ENCODE measurements around the gene HECW1. TPM values are rescaled to one million over a fixed set of nuclear protein-coding genes. Genes with fewer than 3 reads are reported as not detected.

Gene HECW1
- total and polyA plus RNA-seq, 2 of the 13 experiments (the other 11 are each of a cell fraction or from before 2014, with no cell fraction given), result not detected

DNA sequence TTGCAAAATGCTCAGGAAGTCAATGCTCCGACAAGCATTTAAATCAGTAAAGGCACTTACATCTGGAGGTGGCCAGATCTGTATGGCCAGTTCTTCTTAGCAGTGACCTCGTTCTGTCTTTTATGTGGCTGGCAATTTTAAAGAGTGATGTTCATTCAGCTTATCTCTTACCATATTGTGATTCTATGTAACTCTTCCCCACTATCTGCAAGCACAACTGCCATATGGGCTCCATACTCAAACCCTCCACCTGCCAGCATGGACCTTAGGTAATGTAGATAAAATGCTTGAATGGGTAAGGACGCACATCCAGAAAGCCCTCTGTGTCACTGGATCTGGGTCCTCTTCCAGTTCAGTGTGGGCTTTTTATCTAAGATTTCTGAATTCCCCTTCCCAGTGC lies 428.0 kb downstream of the HECW1 start:
- Histone ChIP-seq H3K27ac (ENCODE audit: extremely low read length, insufficient read depth, low read length) (no peak overlapping the region), H3K4me1 (ENCODE audit: insufficient read depth, low read length) (no peaks in the 10 kb centered on the region), H3K27me3 (ENCODE audit: control insufficient read depth in 1 of 2, insufficient read depth in 2 of 2, low read length in 2 of 2) (peaks cover 0 to 3% of the 10 kb centered on the region in 2 experiments; a peak in 2 of 5 replicates), H3K36me3 (replicated peaks in 1 of 2; ENCODE audit: control insufficient read depth in 1 of 2, insufficient read depth in 2 of 2, low read length in 2 of 2) (no peaks in the 10 kb centered on the region), H3K4me3 (replicated peaks in 1 of 3; ENCODE audit: insufficient read depth in 1 of 3, low read depth in 2 of 3, low read length in 3 of 3) (no peak overlapping the region), H3K79me2 (ENCODE audit: insufficient read depth, low read length) (no peaks in the 10 kb centered on the region), H3K9me3 (ENCODE audit: low read length) (no peaks in the 10 kb centered on the region), H2AFZ (ENCODE audit: low read length) (no peak overlapping the region), H3K9ac (ENCODE audit: insufficient read depth, low read depth, low read length) (no peak overlapping the region), H3K4me2 (ENCODE audit: low read depth, low read length) (no peak overlapping the region), H4K20me1 (ENCODE audit: insufficient read depth, low read length) (no peaks in the 10 kb centered on the region)
- in situ Hi-C loops (cut with HindIII; ENCODE audit: extremely low pct_ligation_motif_present, low pct_unique_long_range_greater_than_20kb), result no loop called here
- POLR2A ChIA-PET, result no interaction called here
- no peak for DNase-seq (ENCODE audit: low spot score)
- BruUV-seq (replicated peaks), result no TSS peak
- CTCF ChIA-PET (ENCODE audit: low intra/inter-chr PET ratio, low total read pairs), result no interaction called here
- no peak for TF ChIP-seq PHF20 (CRISPR knock-in tag; IDR thresholded peaks at IDR 0.05)
- TF ChIP-seq ARNTL (CRISPR knock-in tag; IDR thresholded peaks at IDR 0.05), result no peak
- TF ChIP-seq KLF11 (CRISPR knock-in tag; IDR thresholded peaks at IDR 0.05), result no peak
- no peak for TF ChIP-seq ISX (CRISPR knock-in tag; conservative IDR thresholded peaks at IDR 0.05)
- no peak for TF ChIP-seq JUND (CRISPR knock-in tag; IDR thresholded peaks at IDR 0.05)
- TF ChIP-seq, protein P1, sequence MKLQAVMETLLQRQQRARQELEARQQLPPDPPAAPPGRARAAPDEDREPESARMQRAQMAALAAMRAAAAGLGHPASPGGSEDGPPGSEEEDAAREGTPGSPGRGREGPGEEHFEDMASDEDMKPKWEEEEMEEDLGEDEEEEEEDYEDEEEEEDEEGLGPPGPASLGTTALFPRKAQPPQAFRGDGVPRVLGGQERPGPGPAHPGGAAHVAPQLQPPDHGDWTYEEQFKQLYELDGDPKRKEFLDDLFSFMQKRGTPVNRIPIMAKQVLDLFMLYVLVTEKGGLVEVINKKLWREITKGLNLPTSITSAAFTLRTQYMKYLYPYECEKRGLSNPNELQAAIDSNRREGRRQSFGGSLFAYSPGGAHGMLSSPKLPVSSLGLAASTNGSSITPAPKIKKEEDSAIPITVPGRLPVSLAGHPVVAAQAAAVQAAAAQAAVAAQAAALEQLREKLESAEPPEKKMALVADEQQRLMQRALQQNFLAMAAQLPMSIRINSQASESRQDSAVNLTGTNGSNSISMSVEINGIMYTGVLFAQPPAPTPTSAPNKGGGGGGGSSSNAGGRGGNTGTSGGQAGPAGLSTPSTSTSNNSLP (IDR thresholded peaks at IDR 0.05; ENCODE audit: low read depth, low read length), result no peak
- TF ChIP-seq MNT (IDR thresholded peaks at IDR 0.05), result no peak
- TF ChIP-seq RBM22 (optimal IDR thresholded peaks at IDR 0.05; ENCODE audit: low read length), result no peak
- TF ChIP-seq RBM39 (IDR thresholded peaks at IDR 0.05; ENCODE audit: low read depth, low read length, poor library complexity, severe bottlenecking), result no peak
- TF ChIP-seq ZNF205 (CRISPR knock-in tag; IDR thresholded peaks at IDR 0.05), result no peak
- TF ChIP-seq SNRNP70 (IDR thresholded peaks at IDR 0.05; ENCODE audit: low read depth, low read length), result no peak
- no peak for TF ChIP-seq ZNF577 (CRISPR knock-in tag; IDR thresholded peaks at IDR 0.05; ENCODE audit: borderline replicate concordance, low read depth)
- TF ChIP-seq ZNF235 (CRISPR knock-in tag; IDR thresholded peaks at IDR 0.05; ENCODE audit: borderline replicate concordance), result no peak
- TF ChIP-seq SMARCE1 (IDR thresholded peaks at IDR 0.05; ENCODE audit: borderline replicate concordance), result no peak
- TF ChIP-seq SATB2 (CRISPR knock-in tag; IDR thresholded peaks at IDR 0.05), result no peak
- no peak for TF ChIP-seq HMG20B (CRISPR knock-in tag; conservative IDR thresholded peaks at IDR 0.05)
- no peak for TF ChIP-seq JARID2 (CRISPR knock-in tag; IDR thresholded peaks at IDR 0.05; ENCODE audit: insufficient replicate concordance)
- 55% methylated on average over 3 of the region's 3 CpGs for WGBS (ENCODE audit: low lambda C conversion rate)
- FAIRE-seq, result no peak
- intact Hi-C loops (cut with micrococcal nuclease; ENCODE audit: unreplicated experiment), result no loop called here
- ATAC-seq, result no peak

Data from HepG2 (cell line).